ENCODE data around the gene CATSPER1. TPM values are rescaled to one million over a fixed set of nuclear protein-coding genes. Genes with fewer than 3 reads are reported as not detected.

The CATSPER1 gene
- total RNA-seq, 5 donors from 2014 or later (not counting 1 experiment from before 2014, with no cell fraction given): not detected

- H3K9me3 ChIP-seq: no peaks in the 10 kb centered on the region
- H3K4me3 Mint-ChIP-seq: no peak overlapping the region
Observed at GRCh38 chr11:66020212-66020611, 6.1 kb downstream of the CATSPER1 start.

GRCh38 chr11:66017321-66017720, 9.0 kb downstream of the CATSPER1 start:
- Mint-ChIP-seq H3K4me1 (peaks cover under 1 to 9% (median under 1%) of the 10 kb centered on the region in 3 donors), H3K4me3 (no peak overlapping the region), H3K27ac (no peak overlapping the region), H3K27me3 (peaks cover 4 to 12% of the 10 kb centered on the region in 2 donors), H3K9me3 (no peaks in the 10 kb centered on the region), H3K36me3 (no peaks in the 10 kb centered on the region)
- no peak for DNase-seq
- Histone ChIP-seq H3K36me3 (ENCODE audit: control insufficient read depth in 2 of 2, extremely low read depth in 1 of 2, insufficient read depth in 1 of 2, low read length in 1 of 2) (no peaks in the 10 kb centered on the region), H3K4me3 (ENCODE audit: control insufficient read depth in 1 of 2, extremely low read depth in 1 of 2, low read length in 1 of 2) (no peak overlapping the region), H3K4me1 (ENCODE audit: control insufficient read depth in 1 of 2, extremely low read depth in 1 of 2, insufficient read depth in 2 of 2, low read length in 2 of 2) (peaks cover 0 to 10% of the 10 kb centered on the region in 2 experiments), H3K27me3 (replicated peaks in 1 of 2; ENCODE audit: control insufficient read depth in 2 of 2, extremely low read depth in 1 of 2, insufficient read depth in 2 of 2, low read length in 1 of 2) (peaks cover 0 to 28% of the 10 kb centered on the region in 2 experiments), H3K27ac (ENCODE audit: low read length) (no peak overlapping the region), H3K9me3 (no peaks in the 10 kb centered on the region)
- no peak for ATAC-seq (replicated peaks in 1 of 4)
- ChIA-PET POLR2A (no interaction called here), CTCF (interaction anchor here in 1 of 2 donors (0.6 kb wide), 1 partner anchor 248 kb away, joined by 3 read pairs; no protein-coding TSS in a partner anchor)
- WGBS (ENCODE audit: insufficient coverage): 64% methylated on average over 4 of the region's 4 CpGs

More at GRCh38 chr11:66020212-66020611, 6.1 kb downstream of the CATSPER1 start:
- no peak overlapping the region for H3K4me3 ChIP-seq (ENCODE audit: control insufficient read depth in 1 of 2, extremely low read depth in 1 of 2, low read length in 1 of 2)
- 80% methylated on average over 5 of the region's 8 CpGs for WGBS (ENCODE audit: insufficient coverage)
- ChIA-PET CTCF (no interaction called here), POLR2A (no interaction called here)
- ATAC-seq (replicated peaks in 1 of 4): no peak
- DNase-seq: no peak
- H3K36me3 ChIP-seq (ENCODE audit: control insufficient read depth in 2 of 2, extremely low read depth in 1 of 2, insufficient read depth in 1 of 2, low read length in 1 of 2): no peaks in the 10 kb centered on the region
- peaks cover 0 to 19% of the 10 kb centered on the region in 2 experiments for H3K27me3 ChIP-seq (replicated peaks in 1 of 2; ENCODE audit: control insufficient read depth in 2 of 2, extremely low read depth in 1 of 2, insufficient read depth in 2 of 2, low read length in 1 of 2)
- peaks cover 0 to 15% of the 10 kb centered on the region in 2 experiments for H3K4me1 ChIP-seq (ENCODE audit: control insufficient read depth in 1 of 2, extremely low read depth in 1 of 2, insufficient read depth in 2 of 2, low read length in 2 of 2)
- H3K9me3 Mint-ChIP-seq: no peaks in the 10 kb centered on the region
- H3K27ac ChIP-seq (ENCODE audit: low read length): no peak overlapping the region
- peaks cover 5 to 13% (median 6%) of the 10 kb centered on the region in 3 donors for H3K4me1 Mint-ChIP-seq
- H3K27me3 Mint-ChIP-seq: peaks cover 3 to 7% of the 10 kb centered on the region in 2 donors
- H3K36me3 Mint-ChIP-seq: no peaks in the 10 kb centered on the region
- no peak overlapping the region for H3K27ac Mint-ChIP-seq

- Mint-ChIP-seq H3K4me1 (peaks cover 0 to 9% (median 0%) of the 10 kb centered on the region in 3 donors), H3K27me3 (peaks cover 4 to 12% of the 10 kb centered on the region in 2 donors), H3K4me3 (no peak overlapping the region), H3K9me3 (no peaks in the 10 kb centered on the region), H3K27ac (no peak overlapping the region), H3K36me3 (no peaks in the 10 kb centered on the region)
- CTCF ChIA-PET: interaction anchor here in 1 of 2 donors (1.0 kb wide), 1 partner anchor 48 kb away, joined by 3 read pairs; no protein-coding TSS in a partner anchor
- ATAC-seq (replicated peaks in 1 of 4): no peak
- Histone ChIP-seq H3K9me3 (no peaks in the 10 kb centered on the region), H3K27ac (ENCODE audit: low read length) (no peak overlapping the region), H3K4me3 (ENCODE audit: control insufficient read depth in 1 of 2, extremely low read depth in 1 of 2, low read length in 1 of 2) (no peak overlapping the region), H3K4me1 (ENCODE audit: control insufficient read depth in 1 of 2, extremely low read depth in 1 of 2, insufficient read depth in 2 of 2, low read length in 2 of 2) (peaks cover 0 to 12% of the 10 kb centered on the region in 2 experiments), H3K27me3 (replicated peaks in 1 of 2; ENCODE audit: control insufficient read depth in 2 of 2, extremely low read depth in 1 of 2, insufficient read depth in 2 of 2, low read length in 1 of 2) (peaks cover 0 to 28% of the 10 kb centered on the region in 2 experiments), H3K36me3 (ENCODE audit: control insufficient read depth in 2 of 2, extremely low read depth in 1 of 2, insufficient read depth in 1 of 2, low read length in 1 of 2) (no peaks in the 10 kb centered on the region)
- POLR2A ChIA-PET: no interaction called here
- WGBS (ENCODE audit: insufficient coverage): 81% methylated on average over 10 of the region's 10 CpGs
- no peak for DNase-seq
Observed at GRCh38 chr11:66016793-66017177, 9.5 kb downstream of the CATSPER1 start.

GRCh38 chr11:66015936-66016792, 10.1 kb downstream of the CATSPER1 start:
- no peaks in the 10 kb centered on the region for H3K36me3 Mint-ChIP-seq
- ChIA-PET POLR2A (no interaction called here), CTCF (interaction anchor here in 1 of 2 donors (1.0 kb wide), 1 partner anchor 49 kb away, joined by 3 read pairs; no protein-coding TSS in a partner anchor)
- H3K9me3 Mint-ChIP-seq: no peaks in the 10 kb centered on the region
- H3K27ac Mint-ChIP-seq: no peak overlapping the region
- H3K9me3 ChIP-seq: no peaks in the 10 kb centered on the region
- H3K27me3 Mint-ChIP-seq: peaks cover 4 to 16% of the 10 kb centered on the region in 2 donors
- peaks cover 0 to 12% of the 10 kb centered on the region in 2 experiments for H3K4me1 ChIP-seq (ENCODE audit: control insufficient read depth in 1 of 2, extremely low read depth in 1 of 2, insufficient read depth in 2 of 2, low read length in 2 of 2)
- no peak overlapping the region for H3K27ac ChIP-seq (ENCODE audit: low read length)
- no peak overlapping the region for H3K4me3 Mint-ChIP-seq
- peaks cover 0 to 9% (median 0%) of the 10 kb centered on the region in 3 donors for H3K4me1 Mint-ChIP-seq
- WGBS (ENCODE audit: insufficient coverage): 88% methylated on average over 17 of the region's 18 CpGs
- no peak overlapping the region for H3K4me3 ChIP-seq (ENCODE audit: control insufficient read depth in 1 of 2, extremely low read depth in 1 of 2, low read length in 1 of 2)
- H3K36me3 ChIP-seq (ENCODE audit: control insufficient read depth in 2 of 2, extremely low read depth in 1 of 2, insufficient read depth in 1 of 2, low read length in 1 of 2): no peaks in the 10 kb centered on the region
- DNase-seq: no peak
- no peak for ATAC-seq (replicated peaks in 1 of 4)
- peaks cover 2 to 33% of the 10 kb centered on the region in 2 experiments for H3K27me3 ChIP-seq (replicated peaks in 1 of 2; ENCODE audit: control insufficient read depth in 2 of 2, extremely low read depth in 1 of 2, insufficient read depth in 2 of 2, low read length in 1 of 2)

GRCh38 chr11:66015454-66015881, 10.8 kb downstream of the CATSPER1 start:
- POLR2A ChIA-PET: no interaction called here

GRCh38 chr11:66014804-66015453, 11.3 kb downstream of the CATSPER1 start:
- Mint-ChIP-seq H3K4me1 (peaks cover 0 to 2% (median 0%) of the 10 kb centered on the region in 3 donors), H3K27me3 (peaks cover 4 to 21% of the 10 kb centered on the region in 2 donors), H3K36me3 (no peaks in the 10 kb centered on the region), H3K27ac (no peak overlapping the region), H3K4me3 (no peak overlapping the region), H3K9me3 (no peaks in the 10 kb centered on the region)
- WGBS (ENCODE audit: insufficient coverage): 94% methylated on average over 5 of the region's 6 CpGs
- Histone ChIP-seq H3K27me3 (replicated peaks in 1 of 2; ENCODE audit: control insufficient read depth in 2 of 2, extremely low read depth in 1 of 2, insufficient read depth in 2 of 2, low read length in 1 of 2) (peaks cover 2 to 39% of the 10 kb centered on the region in 2 experiments), H3K4me3 (ENCODE audit: control insufficient read depth in 1 of 2, extremely low read depth in 1 of 2, low read length in 1 of 2) (no peak overlapping the region), H3K9me3 (no peaks in the 10 kb centered on the region), H3K27ac (ENCODE audit: low read length) (no peak overlapping the region), H3K4me1 (ENCODE audit: control insufficient read depth in 1 of 2, extremely low read depth in 1 of 2, insufficient read depth in 2 of 2, low read length in 2 of 2) (peaks cover 0 to 10% of the 10 kb centered on the region in 2 experiments), H3K36me3 (ENCODE audit: control insufficient read depth in 2 of 2, extremely low read depth in 1 of 2, insufficient read depth in 1 of 2, low read length in 1 of 2) (no peaks in the 10 kb centered on the region)
- ChIA-PET CTCF (interaction anchor here in 1 of 2 donors (0.6 kb wide), 1 partner anchor 684 kb away, joined by 4 read pairs; no protein-coding TSS in a partner anchor), POLR2A (no interaction called here)
- ATAC-seq (replicated peaks in 1 of 4) (no peak), DNase-seq (no peak)

More at GRCh38 chr11:66015454-66015881, 10.8 kb downstream of the CATSPER1 start:
- H3K36me3 ChIP-seq (ENCODE audit: control insufficient read depth in 2 of 2, extremely low read depth in 1 of 2, insufficient read depth in 1 of 2, low read length in 1 of 2): no peaks in the 10 kb centered on the region
- H3K4me3 Mint-ChIP-seq: no peak overlapping the region
- H3K9me3 Mint-ChIP-seq: no peaks in the 10 kb centered on the region
- H3K27me3 Mint-ChIP-seq: peaks cover 4 to 17% of the 10 kb centered on the region in 2 donors
- peaks cover 0 to 5% (median 0%) of the 10 kb centered on the region in 3 donors for H3K4me1 Mint-ChIP-seq
- whole genome bisulfite sequencing (ENCODE audit: insufficient coverage): 94% methylated on average over 3 of the region's 7 CpGs
- DNase-seq (no peak), ATAC-seq (replicated peaks in 1 of 4) (no peak)
- H3K36me3 Mint-ChIP-seq: no peaks in the 10 kb centered on the region
- H3K4me3 ChIP-seq (ENCODE audit: control insufficient read depth in 1 of 2, extremely low read depth in 1 of 2, low read length in 1 of 2): no peak overlapping the region
- H3K27me3 ChIP-seq (replicated peaks in 1 of 2; ENCODE audit: control insufficient read depth in 2 of 2, extremely low read depth in 1 of 2, insufficient read depth in 2 of 2, low read length in 1 of 2): peaks cover 2 to 37% of the 10 kb centered on the region in 2 experiments
- peaks cover 0 to 10% of the 10 kb centered on the region in 2 experiments for H3K4me1 ChIP-seq (ENCODE audit: control insufficient read depth in 1 of 2, extremely low read depth in 1 of 2, insufficient read depth in 2 of 2, low read length in 2 of 2)
- CTCF ChIA-PET: interaction anchor here in 1 of 2 donors (0.6 kb wide), 1 partner anchor 684 kb away, joined by 4 read pairs; no protein-coding TSS in a partner anchor
- no peak overlapping the region for H3K27ac Mint-ChIP-seq
- H3K9me3 ChIP-seq: no peaks in the 10 kb centered on the region
- H3K27ac ChIP-seq (ENCODE audit: low read length): no peak overlapping the region

Data from T-cell (primary cell).